Activated T-cell treated with anti-CD3 and anti-CD28 coated beads, Interleukin-2, amount 50 U/mL, for 72 hours (primary cell): ENCODE results near the gene GDI2. TPM values are rescaled to one million over a fixed set of nuclear protein-coding genes. Genes with fewer than 3 reads are reported as not detected.
"Not testable (repeated sequence)": the region's sequence is repeated elsewhere in the genome, so short reads cannot be mapped to it uniquely, and the experiment has no call there.

Source experiments
- ATAC-seq, 2 donors: fragments of 150-1000 bp; cut with Tn5 transposase; replicated peaks in 1 of 2; 2 replicates each; pipeline ENCODE4 v1.10.0; 2021; ENCODE audit warnings: moderate library complexity in 2 of 2, mild to moderate bottlenecking in 1 of 2
- DNase-seq, 2 donors: peaks; one replicate each; pipeline ENCODE4 v3.0.0; 2021 to 2022; ENCODE audit warnings: mixed read lengths in 1 of 2
- H3K27ac Mint-ChIP-seq: one replicate; pipeline ENCODE4 v1.8.0; 2022; ENCODE audit warnings: mild to moderate bottlenecking, moderate library complexity, mixed read lengths
- H3K27me3 Mint-ChIP-seq: one replicate; pipeline ENCODE4 v1.8.0; 2022; ENCODE audit warnings: low read depth, mixed read lengths
- H3K36me3 Mint-ChIP-seq, 2 donors: one replicate each; pipeline ENCODE4 v1.8.0; 2022; ENCODE audit warnings: mixed read lengths in 2 of 2, mild to moderate bottlenecking in 1 of 2; ENCODE audit not compliant: insufficient read depth in 2 of 2
- H3K4me1 Mint-ChIP-seq: one replicate; pipeline ENCODE4 v1.8.0; 2022; ENCODE audit warnings: low read depth, mixed read lengths
- H3K4me3 Mint-ChIP-seq, 2 donors: one replicate each; pipeline ENCODE4 v1.8.0; 2022; ENCODE audit warnings: mild to moderate bottlenecking in 2 of 2, mixed read lengths in 2 of 2, moderate library complexity in 2 of 2
- H3K9me3 Mint-ChIP-seq, 2 donors: one replicate each; pipeline ENCODE4 v1.8.0; 2022; ENCODE audit warnings: mixed read lengths in 2 of 2
- total RNA-seq, 2 donors: library from RNA; stranded (reverse); gene quantifications; one replicate each; pipeline ENCODE4 v1.2.3, GENCODE V29; 2022

Gene GDI2
- total RNA-seq, 2 donors from 2014 or later = 275 to 309 TPM

- H3K4me3 Mint-ChIP-seq = no peak overlapping the region
- peaks cover 15% of the 10 kb centered on the region for H3K27me3 Mint-ChIP-seq
- no peak overlapping the region for H3K27ac Mint-ChIP-seq
- H3K9me3 Mint-ChIP-seq = no peaks in the 10 kb centered on the region
- DNase-seq (no peak), ATAC-seq (no peak)
- H3K36me3 Mint-ChIP-seq = no peaks in the 10 kb centered on the region
- peaks cover 28% of the 10 kb centered on the region for H3K4me1 Mint-ChIP-seq
These were observed 27.4 kb upstream of the GDI2 start for GRCh38 chr10:5840314-5841307.

GRCh38 chr10:5836181-5836580 is 22.9 kb upstream of the GDI2 start:
- not testable (repeated sequence) for H3K9me3 Mint-ChIP-seq, H3K36me3 Mint-ChIP-seq, H3K4me1 Mint-ChIP-seq, ATAC-seq, H3K27ac Mint-ChIP-seq, H3K4me3 Mint-ChIP-seq, DNase-seq
- H3K27me3 Mint-ChIP-seq = peaks cover 15% of the 10 kb centered on the region

GRCh38 chr10:5835446-5836095 is 22.3 kb upstream of the GDI2 start:
- Mint-ChIP-seq H3K36me3 (no peaks in the 10 kb centered on the region), H3K27ac (no peak overlapping the region), H3K4me1 (peaks cover 5% of the 10 kb centered on the region), H3K27me3 (peaks cover 10% of the 10 kb centered on the region), H3K9me3 (no peaks in the 10 kb centered on the region), H3K4me3 (no peak overlapping the region)
- ATAC-seq (no peak), DNase-seq (no peak)

GRCh38 chr10:5833814-5834213 is 20.6 kb upstream of the GDI2 start:
- ATAC-seq (no peak), DNase-seq (no peak)
- peaks cover 4% of the 10 kb centered on the region for H3K27me3 Mint-ChIP-seq
- no peak overlapping the region for H3K27ac Mint-ChIP-seq
- no peaks in the 10 kb centered on the region for H3K36me3 Mint-ChIP-seq
- H3K4me3 Mint-ChIP-seq = no peak overlapping the region
- H3K4me1 Mint-ChIP-seq = peaks cover 5% of the 10 kb centered on the region
- no peaks in the 10 kb centered on the region for H3K9me3 Mint-ChIP-seq

- H3K4me3 Mint-ChIP-seq = no peak overlapping the region
- ATAC-seq = no peak
- no peak for DNase-seq
- H3K4me1 Mint-ChIP-seq = peaks cover 5% of the 10 kb centered on the region
- no peaks in the 10 kb centered on the region for H3K9me3 Mint-ChIP-seq
- H3K27ac Mint-ChIP-seq = no peak overlapping the region
- H3K27me3 Mint-ChIP-seq = peaks cover under 1% of the 10 kb centered on the region
- no peaks in the 10 kb centered on the region for H3K36me3 Mint-ChIP-seq
These were observed 19.7 kb upstream of the GDI2 start for GRCh38 chr10:5832946-5833345.

GRCh38 chr10:5831446-5831782 is 18.2 kb upstream of the GDI2 start:
- Mint-ChIP-seq H3K4me3 (no peak overlapping the region), H3K4me1 (peaks cover 5% of the 10 kb centered on the region), H3K27me3 (no peaks in the 10 kb centered on the region), H3K36me3 (no peaks in the 10 kb centered on the region), H3K9me3 (no peaks in the 10 kb centered on the region), H3K27ac (no peak overlapping the region)
- DNase-seq (no peak), ATAC-seq (no peak)

- Mint-ChIP-seq H3K4me1 (peaks cover 5% of the 10 kb centered on the region), H3K4me3 (no peak overlapping the region), H3K27me3 (no peaks in the 10 kb centered on the region), H3K36me3 (no peaks in the 10 kb centered on the region), H3K27ac (no peak overlapping the region), H3K9me3 (no peaks in the 10 kb centered on the region)
- peak in 1 of 2 donors; percentile 33 for ATAC-seq
- no peak for DNase-seq
These were observed 17.6 kb upstream of the GDI2 start for GRCh38 chr10:5830629-5831445.

GRCh38 chr10:5829267-5829666 is 16.0 kb upstream of the GDI2 start:
- H3K4me3 Mint-ChIP-seq = no peak overlapping the region
- peaks cover 5% of the 10 kb centered on the region for H3K4me1 Mint-ChIP-seq
- no peaks in the 10 kb centered on the region for H3K27me3 Mint-ChIP-seq
- H3K9me3 Mint-ChIP-seq = no peaks in the 10 kb centered on the region
- H3K36me3 Mint-ChIP-seq = no peaks in the 10 kb centered on the region
- H3K27ac Mint-ChIP-seq = no peak overlapping the region
- DNase-seq (no peak), ATAC-seq (no peak)

- Mint-ChIP-seq H3K27ac (no peak overlapping the region), H3K4me3 (no peak overlapping the region), H3K27me3 (no peaks in the 10 kb centered on the region), H3K9me3 (no peaks in the 10 kb centered on the region), H3K36me3 (no peaks in the 10 kb centered on the region), H3K4me1 (peaks cover 5% of the 10 kb centered on the region)
- ATAC-seq (no peak), DNase-seq (no peak)
These were observed 15.5 kb upstream of the GDI2 start for GRCh38 chr10:5828725-5829124.

GRCh38 chr10:5827841-5828240 is 14.6 kb upstream of the GDI2 start:
- ATAC-seq (no peak), DNase-seq (no peak)
- Mint-ChIP-seq H3K27ac (no peak overlapping the region), H3K36me3 (no peaks in the 10 kb centered on the region), H3K27me3 (no peaks in the 10 kb centered on the region), H3K4me3 (no peak overlapping the region), H3K4me1 (peaks cover 5% of the 10 kb centered on the region), H3K9me3 (no peaks in the 10 kb centered on the region)

- not testable (repeated sequence) for H3K36me3 Mint-ChIP-seq, DNase-seq, H3K9me3 Mint-ChIP-seq, H3K27ac Mint-ChIP-seq, ATAC-seq, H3K4me1 Mint-ChIP-seq, H3K27me3 Mint-ChIP-seq, H3K4me3 Mint-ChIP-seq
These were observed 13.3 kb upstream of the GDI2 start for GRCh38 chr10:5826511-5826910.

- Mint-ChIP-seq H3K27me3 (no peaks in the 10 kb centered on the region), H3K4me3 (no peak overlapping the region), H3K36me3 (no peaks in the 10 kb centered on the region), H3K27ac (no peak overlapping the region), H3K4me1 (peaks cover 68% of the 10 kb centered on the region), H3K9me3 (peaks cover 5% of the 10 kb centered on the region in 2 donors)
- no peak for DNase-seq
- no peak for ATAC-seq
These were observed 5.7 kb upstream of the GDI2 start for GRCh38 chr10:5818894-5819293.

GRCh38 chr10:5818048-5818331 is 4.8 kb upstream of the GDI2 start:
- Mint-ChIP-seq H3K27ac (no peak overlapping the region), H3K27me3 (no peaks in the 10 kb centered on the region), H3K4me1 (peaks cover 68% of the 10 kb centered on the region), H3K9me3 (peaks cover 5% of the 10 kb centered on the region in 2 donors), H3K36me3 (no peaks in the 10 kb centered on the region), H3K4me3 (no peak overlapping the region)
- no peak for DNase-seq
- ATAC-seq = no peak
